HG02623 (cell line): ENCODE measurements around the gene WASL.

Experiments used
- ATAC-seq: cut with Tn5 transposase; IDR thresholded peaks from one replicate; pipeline ENCODE4 v1.9.1; 2021; ENCODE audit warnings: moderate library complexity; ENCODE audit not compliant: unreplicated experiment

Gene WASL

GRCh38 chr7:123633553-123633952 is 115.2 kb downstream of the WASL start:
- no peak for ATAC-seq

- no peak for ATAC-seq
Observed at GRCh38 chr7:123632808-123633207, 116.0 kb downstream of the WASL start.
